OCI-LY7 (cell line): Measurements from ENCODE around the gene CRX.

Experiments used
- EZH2phosphoT487 ChIP-seq: fragments of 200-600 bp; sonication (generic); IDR thresholded peaks from 2 replicates; pipeline ENCODE4 v1.6.1; 2018; ENCODE audit warnings: low read depth, borderline replicate concordance, mild to moderate bottlenecking, mixed run types, antibody characterized with exemption, low read length, moderate library complexity, mixed read lengths
- TF ChIP-seq, protein P1 (sequence below): fragments of 200-600 bp; sonication (generic); conservative IDR thresholded peaks from 2 replicates; pipeline ENCODE4 v1.5.1; 2014; ENCODE audit warnings: mild to moderate bottlenecking, antibody characterized with exemption, low read length, moderate library complexity, mixed read lengths

DNA sequence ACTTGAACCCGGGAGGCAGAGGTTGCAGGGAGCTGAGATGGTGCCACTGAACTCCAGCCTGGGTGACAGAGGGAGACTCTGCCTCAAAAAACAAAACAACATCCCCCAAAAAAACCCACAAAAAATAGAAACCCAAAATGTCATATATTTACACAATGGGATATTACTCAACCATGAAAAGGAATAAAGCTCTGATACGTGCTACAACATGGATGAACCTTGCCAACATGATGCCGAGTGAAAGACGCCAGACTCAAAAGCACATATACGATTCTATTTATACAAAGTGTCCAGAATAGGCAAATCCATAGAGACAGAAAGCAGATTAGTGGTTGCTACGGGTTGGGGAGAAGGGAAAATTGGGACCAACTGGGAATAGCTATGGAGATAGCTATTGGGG, 15.3 kb upstream of the CRX start:
- TF ChIP-seq, protein P1, sequence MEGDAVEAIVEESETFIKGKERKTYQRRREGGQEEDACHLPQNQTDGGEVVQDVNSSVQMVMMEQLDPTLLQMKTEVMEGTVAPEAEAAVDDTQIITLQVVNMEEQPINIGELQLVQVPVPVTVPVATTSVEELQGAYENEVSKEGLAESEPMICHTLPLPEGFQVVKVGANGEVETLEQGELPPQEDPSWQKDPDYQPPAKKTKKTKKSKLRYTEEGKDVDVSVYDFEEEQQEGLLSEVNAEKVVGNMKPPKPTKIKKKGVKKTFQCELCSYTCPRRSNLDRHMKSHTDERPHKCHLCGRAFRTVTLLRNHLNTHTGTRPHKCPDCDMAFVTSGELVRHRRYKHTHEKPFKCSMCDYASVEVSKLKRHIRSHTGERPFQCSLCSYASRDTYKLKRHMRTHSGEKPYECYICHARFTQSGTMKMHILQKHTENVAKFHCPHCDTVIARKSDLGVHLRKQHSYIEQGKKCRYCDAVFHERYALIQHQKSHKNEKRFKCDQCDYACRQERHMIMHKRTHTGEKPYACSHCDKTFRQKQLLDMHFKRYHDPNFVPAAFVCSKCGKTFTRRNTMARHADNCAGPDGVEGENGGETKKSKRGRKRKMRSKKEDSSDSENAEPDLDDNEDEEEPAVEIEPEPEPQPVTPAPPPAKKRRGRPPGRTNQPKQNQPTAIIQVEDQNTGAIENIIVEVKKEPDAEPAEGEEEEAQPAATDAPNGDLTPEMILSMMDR = no peak
- no peak for TF ChIP-seq EZH2phosphoT487
